NCI-H2227 (cell line): ENCODE data around the gene ASXL3.

Experiments used
- DNase-seq: peaks from one replicate; lab custom pipeline; 2025; ENCODE audit not compliant: unreplicated experiment; lab: John Stamatoyannopoulos, UW

Gene ASXL3

DNA sequence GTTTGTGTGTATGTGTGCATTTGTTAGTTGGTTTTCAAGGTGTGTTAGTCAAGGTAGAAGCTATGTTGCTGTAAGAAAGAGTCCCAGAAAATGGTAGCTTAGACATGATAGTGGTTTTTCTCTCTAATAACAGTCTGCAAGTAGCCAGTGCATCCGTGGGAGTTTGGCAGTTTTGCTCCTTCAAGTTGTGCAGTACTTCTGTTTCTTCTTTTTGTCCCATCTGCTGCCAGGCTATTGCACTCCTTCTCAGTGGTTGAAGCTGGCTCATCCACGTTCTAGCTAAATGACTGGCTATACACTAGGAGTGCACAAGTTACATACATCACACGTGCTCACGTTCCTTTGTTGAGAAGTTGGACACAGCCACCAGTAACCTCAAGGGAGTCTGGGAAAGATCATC, 134.7 kb downstream of the ASXL3 start:
- no peak for DNase-seq

DNA sequence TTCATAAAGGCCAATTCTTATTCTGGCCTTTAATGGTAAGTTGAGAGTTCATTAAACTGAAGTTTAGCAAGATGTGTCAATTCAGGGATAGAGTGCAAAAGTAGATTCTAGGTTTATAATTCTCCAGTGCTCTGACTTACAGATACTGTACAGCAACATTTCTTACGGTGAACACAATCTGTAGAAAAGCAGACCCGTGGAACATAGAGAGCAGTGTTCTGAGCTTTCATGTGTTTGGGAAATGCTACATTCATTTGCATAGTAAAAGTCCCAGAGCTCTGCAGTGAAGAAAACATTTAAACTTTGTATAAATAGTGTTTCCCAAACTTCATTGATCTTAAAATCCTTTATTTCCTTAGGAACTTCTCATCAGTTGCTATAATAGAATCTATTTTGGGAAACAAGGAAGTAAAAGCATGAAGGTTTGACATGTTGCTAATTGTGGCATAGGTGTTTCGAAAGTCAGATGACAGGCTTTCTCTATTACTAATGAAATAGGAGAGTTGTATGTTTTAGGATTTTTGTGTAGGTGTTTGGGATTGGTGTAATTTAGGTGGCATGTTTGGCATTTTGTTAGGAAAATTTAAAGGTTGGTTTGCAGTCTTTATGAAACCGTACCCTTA, 138.2 kb downstream of the ASXL3 start:
- DNase-seq, result no peak

DNA sequence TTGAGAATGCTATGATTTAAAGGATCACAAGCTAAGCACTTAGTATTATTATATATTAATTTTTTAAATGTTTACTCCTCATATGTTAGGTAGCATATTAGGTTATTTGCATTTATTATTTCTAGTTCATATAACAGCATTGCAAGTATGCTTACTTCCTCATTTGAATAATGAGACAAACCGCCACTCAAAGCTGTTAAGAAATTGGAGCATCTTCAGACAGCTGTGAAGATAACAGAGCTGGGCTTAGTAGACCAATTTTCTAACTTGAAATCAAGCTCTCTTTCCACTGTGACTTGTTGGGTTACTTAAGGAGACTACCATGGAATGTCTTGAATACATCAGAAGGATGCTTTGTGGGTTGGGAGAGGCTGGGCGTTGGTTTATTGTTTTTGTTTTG, 139.3 kb downstream of the ASXL3 start:
- no peak for DNase-seq

DNA sequence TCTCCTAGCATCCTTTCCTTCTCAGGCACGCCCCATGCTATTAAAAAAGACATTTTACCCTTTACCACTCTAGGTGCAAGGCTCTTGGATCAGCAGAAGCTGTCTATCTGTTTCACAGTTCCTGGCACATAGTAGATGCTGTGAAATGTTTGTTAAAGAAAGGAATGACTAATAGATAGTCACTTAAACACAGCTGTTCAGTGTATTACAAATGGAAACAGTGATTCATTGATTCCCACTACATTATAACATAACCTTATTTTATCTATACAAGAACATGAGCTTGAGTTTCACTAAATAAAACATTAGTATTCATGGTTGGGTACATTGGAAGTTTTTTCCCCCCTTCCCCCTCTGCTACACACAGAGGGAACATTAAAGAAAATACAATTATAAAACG, 142.1 kb downstream of the ASXL3 start:
- no peak for DNase-seq

DNA sequence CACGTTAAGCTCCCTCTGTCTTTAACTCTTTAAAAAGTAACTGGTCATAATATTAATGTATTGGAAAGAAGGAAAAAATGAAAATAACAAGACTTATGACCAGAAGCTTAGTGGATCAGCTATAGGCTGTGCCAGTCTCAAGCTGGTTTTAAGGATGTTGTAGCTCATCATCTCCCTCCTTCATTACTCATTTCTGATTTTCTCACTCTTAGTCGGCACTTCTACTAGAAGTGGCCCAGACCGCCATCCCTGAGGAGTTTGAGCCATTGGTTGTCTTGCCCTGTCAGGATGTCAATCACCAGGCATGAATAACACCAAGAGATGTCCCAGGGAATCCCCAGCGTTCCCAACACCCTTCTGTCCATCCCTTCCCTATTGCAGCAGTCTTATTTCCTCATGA, 151.5 kb downstream of the ASXL3 start:
- no peak for DNase-seq

DNA sequence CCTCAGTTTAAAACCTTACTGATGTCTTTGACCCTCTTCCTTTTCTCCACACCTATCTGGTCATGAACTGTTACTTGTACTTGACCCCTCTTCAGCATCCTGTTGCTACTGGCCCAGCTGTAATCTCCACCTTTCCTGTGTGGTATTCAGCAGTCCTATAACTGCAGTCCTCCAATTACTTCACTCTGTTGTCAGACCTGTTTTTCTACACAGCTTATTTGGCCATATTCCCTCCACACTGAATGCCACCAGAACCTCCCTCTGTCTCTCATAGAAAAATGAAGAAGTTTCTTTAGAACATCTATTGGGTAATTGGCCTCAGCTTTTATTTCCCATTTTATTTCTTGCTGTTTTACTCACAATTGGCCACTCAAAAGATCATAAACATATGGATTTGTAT, 155.4 kb downstream of the ASXL3 start:
- DNase-seq, result no peak

DNA sequence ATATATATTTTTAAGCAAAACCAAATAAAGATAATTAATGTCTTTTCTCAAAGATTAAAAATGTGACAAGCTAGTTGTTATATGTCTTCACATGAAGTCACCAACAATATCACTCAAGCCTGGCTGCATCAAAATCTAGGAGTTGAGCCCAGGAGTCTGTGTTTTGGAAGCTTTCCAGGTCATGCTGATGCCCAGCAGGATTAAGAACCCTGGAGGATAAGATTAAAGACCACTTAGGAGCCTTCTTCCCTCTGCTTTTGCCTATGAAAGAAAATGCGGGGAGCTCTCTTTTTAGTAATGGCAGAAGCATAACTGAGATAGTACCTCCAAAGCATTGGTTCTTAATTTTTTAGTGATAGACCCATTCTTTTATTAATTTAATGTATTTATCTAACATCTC, 157.4 kb downstream of the ASXL3 start:
- DNase-seq, result no peak

DNA sequence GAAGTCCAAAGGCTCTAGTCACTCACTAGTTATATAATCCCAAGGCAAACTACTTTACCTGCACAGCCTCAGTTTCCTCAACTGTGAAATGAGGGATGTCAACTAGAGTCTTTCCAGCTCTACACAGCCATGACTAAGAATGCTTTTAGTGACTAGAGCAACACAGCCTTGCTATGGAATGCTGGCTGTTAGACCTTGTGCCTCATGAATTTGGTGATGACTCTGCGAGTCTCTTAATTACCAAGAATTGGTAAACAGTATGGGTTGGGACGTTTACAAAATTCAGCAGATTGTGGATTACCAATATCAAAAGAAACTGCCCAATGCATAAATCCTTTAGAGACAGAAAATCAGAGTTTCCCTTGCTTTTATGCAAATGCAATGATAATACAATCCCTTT, 163.7 kb downstream of the ASXL3 start:
- no peak for DNase-seq

DNA sequence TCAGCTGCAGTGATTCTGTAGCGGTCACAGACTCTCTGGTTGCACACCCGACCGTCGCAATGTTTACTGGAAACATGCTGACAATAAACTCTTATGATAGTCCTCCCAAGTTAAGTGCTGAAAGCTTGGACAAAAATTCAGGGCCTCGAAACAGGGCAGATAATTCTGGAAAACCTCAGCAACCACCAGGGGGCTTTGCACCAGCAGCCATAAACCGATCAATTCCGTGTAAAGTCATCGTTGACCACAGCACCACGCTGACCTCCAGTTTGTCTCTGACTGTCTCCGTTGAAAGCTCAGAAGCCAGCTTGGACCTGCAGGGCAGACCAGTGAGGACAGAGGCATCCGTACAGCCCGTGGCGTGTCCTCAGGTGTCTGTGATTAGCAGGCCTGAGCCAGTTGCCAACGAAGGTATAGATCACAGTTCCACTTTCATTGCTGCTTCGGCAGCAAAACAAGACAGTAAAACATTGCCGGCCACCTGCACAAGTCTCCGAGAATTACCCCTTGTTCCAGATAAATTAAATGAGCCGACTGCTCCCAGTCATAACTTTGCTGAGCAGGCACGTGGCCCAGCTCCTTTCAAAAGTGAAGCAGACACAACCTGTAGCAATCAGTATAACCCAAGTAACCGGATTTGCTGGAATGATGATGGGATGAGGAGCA, 166.1 kb downstream of the ASXL3 start:
- DNase-seq, result no peak

DNA sequence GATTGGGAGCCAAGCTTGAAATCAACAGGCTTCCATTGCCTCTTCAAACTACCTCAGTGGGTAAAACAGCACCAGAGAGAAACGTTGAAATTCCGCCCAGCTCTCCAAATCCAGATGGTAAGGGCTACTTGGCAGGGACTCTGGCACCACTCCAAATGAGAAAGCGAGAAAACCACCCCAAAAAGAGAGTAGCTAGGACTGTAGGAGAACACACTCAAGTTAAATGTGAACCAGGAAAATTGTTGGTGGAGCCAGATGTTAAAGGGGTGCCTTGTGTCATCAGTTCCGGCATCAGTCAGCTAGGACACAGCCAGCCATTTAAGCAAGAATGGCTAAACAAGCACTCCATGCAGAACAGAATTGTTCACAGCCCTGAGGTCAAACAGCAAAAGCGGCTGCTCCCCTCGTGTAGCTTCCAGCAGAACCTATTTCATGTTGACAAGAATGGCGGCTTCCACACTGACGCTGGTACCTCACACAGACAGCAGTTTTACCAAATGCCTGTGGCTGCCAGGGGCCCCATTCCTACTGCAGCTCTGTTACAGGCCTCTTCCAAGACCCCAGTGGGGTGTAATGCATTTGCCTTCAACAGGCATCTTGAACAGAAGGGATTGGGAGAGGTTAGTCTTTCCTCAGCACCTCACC, 167.3 kb downstream of the ASXL3 start:
- peak; percentile 42 for DNase-seq

DNA sequence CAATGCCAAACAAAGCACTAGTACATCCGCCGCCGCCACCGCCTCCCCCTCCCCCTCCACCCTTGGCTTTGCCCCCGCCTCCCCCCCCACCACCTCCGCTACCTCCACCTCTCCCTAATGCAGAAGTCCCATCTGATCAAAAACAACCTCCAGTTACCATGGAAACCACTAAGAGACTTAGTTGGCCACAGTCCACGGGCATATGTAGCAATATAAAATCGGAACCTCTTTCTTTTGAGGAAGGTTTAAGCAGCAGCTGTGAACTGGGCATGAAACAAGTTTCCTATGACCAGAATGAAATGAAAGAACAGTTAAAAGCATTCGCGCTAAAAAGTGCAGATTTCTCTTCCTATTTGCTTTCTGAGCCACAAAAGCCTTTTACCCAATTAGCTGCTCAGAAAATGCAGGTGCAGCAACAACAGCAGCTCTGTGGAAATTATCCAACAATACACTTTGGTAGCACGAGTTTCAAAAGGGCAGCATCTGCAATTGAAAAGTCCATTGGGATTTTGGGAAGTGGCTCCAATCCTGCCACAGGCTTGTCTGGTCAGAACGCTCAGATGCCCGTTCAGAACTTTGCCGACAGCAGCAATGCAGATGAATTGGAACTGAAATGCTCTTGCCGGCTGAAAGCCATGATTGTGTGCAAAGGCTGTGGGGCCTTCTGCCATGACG, 168.0 kb downstream of the ASXL3 start:
- DNase-seq, result peak; percentile 66

DNA sequence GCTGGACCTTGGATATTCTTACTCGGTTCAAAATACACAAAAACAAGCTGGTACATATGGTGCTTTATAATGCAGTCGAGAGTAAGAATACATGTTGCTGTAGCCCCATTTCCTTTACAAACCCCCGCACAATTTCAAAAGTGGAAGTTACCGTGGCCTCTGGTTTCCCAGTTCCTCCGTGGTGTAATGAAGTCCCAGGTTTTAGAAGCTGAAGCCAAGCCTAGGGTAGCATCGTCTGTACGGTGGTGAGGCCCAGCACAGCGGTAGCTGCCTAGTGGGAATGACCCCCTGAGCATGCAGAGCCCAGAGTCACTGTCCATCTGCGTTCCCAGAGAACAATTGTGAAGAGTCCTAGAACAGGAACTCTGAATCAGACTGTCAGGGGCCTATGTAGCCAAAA, 171.8 kb downstream of the ASXL3 start:
- peak; percentile 6 for DNase-seq

DNA sequence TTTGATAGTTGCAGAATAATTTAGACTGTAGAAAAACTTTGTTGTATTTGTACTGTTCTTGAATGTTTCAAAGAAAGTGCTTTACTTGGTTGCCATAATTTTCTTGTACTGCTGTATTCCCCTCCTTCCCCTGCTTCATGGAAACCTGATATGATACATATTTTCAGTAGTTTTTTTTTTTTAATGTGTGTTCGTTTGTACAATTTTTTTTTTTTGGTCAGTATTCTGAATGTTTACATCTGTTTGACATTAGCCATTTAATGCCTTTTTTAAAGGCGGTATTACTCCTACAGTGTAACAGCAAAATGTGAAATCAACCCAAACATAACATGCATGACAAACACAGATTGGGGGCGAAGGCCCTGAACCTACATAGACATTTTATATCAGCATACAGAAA, 172.3 kb downstream of the ASXL3 start:
- no peak for DNase-seq

DNA sequence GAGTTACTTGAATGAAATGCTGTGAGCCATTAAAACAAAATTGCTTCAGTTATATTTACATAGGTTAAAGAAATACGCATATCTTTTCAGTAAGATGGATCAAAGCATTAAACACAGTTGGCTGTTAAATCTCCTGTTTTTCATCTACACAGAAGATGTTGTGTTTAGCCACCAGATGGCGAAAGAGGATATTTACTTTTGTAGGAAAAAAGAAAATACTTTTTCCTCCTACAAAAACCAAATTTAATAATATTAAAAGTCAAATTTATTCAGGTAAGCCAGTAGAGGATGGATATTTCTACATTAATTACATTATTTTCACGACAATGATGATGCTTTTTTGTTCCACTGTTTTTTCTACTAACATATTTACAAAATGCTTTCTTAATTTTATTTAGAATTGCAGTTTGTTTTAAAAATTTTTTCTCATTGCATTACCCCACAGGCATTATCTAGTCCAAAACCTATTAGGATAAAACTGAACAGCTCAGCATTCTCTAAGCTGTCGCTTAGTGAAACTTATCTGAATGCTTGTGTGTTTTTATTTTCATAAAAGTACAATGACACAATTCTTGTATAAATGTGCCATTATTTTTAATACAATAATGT, 173.7 kb downstream of the ASXL3 start:
- DNase-seq, result peak; percentile 36

DNA sequence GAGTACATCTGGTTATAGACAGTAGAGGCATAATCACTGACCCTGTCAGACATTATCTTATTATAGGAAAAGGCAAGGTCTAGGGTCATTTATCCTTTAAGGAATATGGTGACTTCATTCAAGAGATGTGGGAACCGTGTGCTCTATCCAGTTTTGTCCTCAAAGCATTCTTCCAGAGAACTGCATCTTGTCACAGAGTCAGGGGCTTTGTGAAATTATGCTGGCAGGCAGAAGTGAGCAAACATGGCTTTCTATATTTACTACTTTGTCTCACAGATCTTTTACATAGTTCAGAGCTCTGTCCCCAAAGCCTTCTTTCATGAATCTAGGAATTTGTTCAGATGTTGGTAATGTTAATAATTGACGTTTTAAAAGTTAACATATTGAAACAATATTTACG, 177.4 kb downstream of the ASXL3 start:
- DNase-seq, result no peak

DNA sequence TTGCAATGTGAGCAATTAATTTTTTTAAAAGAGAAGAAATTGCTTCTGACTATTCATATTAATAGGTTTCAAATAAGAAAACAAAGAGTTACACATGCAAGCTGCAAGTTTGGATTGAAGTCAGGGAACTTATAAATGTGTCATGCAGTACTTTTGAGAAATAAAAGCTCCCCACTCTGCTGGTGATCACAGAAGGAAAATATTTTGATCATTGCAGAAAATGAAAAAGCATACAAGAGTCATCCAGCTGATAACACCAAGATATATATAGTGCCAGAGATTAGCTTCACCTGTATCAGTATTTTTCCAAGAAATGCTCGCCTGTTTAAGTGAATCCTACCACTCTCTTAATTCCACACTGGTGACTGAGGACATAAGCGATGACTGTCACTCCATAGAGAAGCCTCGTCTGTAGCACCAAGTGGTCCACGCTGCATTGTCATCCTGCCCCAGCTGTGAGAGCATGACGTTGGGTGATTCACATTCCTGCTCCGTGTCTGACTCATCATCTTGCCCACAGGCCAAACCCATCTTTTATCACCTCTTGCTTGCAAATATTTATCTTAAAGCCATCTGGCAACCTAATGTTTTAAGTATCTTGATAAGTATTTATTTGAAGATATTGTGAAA, 178.0 kb downstream of the ASXL3 start:
- peak; percentile 18 for DNase-seq

DNA sequence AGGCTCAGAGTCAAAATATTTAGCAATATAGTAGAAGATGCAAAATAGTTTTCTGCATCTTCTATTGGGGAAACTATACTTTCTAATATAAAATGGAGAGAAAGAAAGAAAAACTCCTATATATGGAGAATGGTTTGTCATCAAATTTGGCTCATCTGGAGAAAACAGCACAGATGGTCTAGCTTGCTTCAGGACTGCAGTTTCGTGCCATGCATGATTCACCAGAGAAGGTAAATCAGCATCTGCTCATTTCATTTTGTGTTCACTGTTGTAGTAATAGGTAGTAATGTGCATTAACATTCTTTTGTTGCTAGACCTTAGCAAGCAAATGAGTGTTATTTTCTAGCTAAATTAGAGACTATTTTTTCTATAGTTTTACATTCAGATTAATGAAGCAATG, 179.0 kb downstream of the ASXL3 start:
- DNase-seq, result no peak

DNA sequence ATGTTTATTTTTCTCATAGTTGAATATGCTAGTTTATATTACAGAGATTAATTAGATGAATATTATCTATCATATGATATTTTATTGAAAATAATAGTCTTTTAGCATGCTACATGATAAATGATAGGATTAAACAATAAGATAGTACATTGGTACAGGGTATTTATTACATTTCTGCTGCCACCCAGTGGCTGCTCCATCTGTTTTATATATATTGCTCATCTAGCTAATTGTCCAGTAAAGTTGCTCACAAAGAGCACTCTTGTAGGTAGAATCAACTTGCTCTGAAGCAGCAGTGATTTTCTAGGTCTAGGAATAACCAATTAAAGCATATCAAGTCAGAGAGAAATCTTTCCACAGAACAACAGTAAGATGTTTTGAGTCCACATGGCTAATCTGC, 183.3 kb downstream of the ASXL3 start:
- peak; percentile 12 for DNase-seq

DNA sequence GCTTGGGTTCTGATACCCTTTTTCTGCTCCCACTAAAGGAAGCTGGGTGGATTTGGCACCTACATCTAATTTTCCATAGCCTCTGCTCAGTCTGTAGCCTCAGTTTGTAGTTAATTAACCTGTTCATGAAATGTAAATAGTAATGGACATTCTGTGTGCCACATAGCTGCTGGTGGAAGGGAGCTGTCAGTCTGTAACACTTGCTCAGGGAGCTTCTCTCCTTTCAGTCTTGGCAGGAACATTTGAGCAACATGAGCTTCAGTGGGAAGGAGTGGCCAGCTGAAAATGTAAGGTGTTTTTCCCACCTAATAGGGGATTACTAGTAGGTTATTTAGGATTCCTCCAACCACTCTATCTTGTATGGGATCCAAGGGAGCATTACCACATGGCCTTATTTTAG, 203.4 kb downstream of the ASXL3 start:
- no peak for DNase-seq
